ENCODE results near the gene CLSTN2.

The CLSTN2 gene

DNA sequence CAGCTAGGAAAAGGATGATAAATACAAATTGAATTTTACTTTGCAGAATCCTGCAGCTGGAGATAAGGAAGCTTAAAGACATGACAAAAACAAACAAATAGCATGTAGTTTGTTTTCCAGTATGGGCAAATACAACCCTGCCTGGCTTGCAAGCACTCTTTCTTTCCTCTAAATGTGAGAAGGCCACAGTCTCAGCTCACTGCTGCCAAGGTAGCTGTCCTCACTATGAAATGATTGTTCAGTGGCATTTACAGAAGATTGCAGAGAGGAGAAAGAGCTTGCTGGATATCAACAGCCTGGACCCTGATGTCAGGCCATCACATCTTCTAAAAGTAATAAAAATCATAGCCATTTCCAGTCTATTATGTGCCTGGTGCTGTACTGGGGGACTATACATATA is 262.0 kb downstream of the CLSTN2 start:
- DNase-seq, result no peak

DNA sequence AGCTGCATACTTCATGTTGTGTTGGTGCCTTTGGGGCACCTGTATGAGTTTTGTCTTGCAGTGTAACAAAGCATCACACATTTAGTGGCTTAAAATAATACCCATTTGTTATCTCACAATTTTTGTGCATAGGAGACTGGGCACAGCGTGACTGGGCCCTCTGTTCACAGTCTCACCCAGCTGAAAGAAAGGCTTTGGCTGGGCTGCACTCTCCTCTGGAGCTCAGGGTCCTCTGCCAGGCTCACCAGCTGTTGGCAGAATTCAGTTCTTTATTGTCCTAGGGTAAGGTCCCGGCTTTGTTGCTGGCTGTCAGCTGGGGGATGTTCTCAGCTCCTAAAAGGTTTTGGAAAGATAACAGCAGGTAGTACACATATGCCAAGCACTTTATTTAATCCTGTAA is 263.3 kb downstream of the CLSTN2 start:
- no peak for DNase-seq

DNA sequence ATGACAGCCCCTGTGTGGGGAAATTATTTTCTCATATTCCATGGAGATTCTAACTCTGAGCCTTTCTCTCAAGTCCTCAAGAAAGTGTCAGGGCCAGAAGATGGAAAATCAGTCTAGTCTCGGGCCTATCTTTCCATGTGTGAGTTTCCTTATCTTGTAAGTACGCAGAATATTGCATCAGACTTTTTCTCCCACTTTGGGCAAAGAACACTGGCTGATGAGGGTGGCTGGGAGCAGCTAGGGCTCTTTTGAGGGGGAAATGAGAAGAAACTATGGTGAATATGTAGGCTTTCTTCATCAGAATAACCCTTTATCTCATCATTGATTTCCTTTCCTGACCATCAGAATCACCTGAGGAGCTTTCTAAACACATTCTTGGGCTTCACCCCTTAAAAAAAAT is 264.0 kb downstream of the CLSTN2 start:
- DNase-seq, result no peak

DNA sequence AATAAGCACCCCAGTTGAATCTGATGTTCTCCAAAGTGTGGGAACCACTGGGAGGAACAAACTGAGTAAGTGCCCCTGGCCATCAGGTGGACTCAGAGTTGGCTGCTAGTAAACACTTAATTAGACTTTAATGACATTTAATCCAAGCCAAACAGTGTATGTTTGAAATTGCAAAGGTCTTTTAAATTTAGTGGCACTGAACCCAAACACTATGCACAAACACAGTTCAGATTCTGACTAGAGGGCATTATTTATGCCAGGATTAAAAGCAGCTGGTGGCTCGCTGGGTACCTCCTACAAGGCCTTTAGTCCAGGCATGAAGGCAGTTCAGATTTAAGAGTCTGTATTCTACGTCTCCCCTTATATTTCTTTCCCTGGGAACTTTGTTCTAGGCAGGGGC is 264.8 kb downstream of the CLSTN2 start:
- no peak for DNase-seq

DNA sequence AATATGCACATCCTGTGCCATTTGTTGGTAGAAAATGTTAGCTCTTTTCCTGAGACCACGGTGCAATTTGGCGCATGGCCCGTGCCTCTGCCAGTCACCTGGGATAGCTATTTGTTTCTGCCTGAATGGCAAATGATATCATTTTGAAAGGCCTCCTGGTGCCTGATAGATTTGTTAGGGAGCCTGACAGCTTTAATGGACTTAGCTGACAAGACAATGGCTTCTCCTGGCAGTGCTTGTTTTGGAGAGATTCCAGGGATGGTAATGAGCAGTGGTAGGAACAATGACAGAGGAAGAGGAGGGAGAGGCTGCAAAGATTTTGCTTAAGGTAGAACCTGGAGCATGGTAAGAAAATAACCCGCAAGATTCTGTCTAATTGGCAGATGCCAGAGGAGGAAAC is 268.5 kb downstream of the CLSTN2 start:
- no peak for DNase-seq

DNA sequence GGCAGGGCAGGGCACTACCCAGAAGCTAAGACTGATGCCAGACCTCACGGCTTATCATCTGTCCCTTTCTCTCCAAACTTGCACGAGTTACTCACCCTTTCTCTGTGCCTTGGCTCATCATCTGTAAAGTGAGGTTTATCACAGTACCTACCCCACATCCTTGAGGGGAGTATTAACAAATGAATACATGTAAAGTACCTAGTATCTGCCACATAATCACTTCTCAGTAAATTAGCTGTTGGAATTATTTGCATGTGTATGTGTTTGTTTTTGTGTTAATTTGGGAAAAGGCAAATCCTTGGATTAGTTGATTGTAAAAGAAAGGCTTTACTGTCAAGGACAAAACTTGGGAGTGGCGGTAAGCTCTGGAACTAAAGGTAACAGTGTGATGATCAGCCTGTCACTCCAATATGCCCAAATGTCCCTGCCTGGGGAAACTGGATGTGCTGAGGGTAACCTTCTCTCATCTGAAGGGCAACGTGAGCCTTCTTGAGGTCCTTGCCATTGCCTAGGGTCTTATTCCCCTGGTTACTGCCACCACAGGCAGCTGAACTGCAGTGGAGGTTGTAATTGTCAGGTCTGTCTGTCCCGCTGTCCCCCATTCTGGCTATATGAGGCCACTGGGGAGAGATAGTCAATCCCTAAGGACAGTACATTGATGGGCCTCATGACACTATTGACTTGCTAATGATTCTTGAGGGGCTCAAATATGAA is 269.4 kb downstream of the CLSTN2 start:
- no peak for DNase-seq

DNA sequence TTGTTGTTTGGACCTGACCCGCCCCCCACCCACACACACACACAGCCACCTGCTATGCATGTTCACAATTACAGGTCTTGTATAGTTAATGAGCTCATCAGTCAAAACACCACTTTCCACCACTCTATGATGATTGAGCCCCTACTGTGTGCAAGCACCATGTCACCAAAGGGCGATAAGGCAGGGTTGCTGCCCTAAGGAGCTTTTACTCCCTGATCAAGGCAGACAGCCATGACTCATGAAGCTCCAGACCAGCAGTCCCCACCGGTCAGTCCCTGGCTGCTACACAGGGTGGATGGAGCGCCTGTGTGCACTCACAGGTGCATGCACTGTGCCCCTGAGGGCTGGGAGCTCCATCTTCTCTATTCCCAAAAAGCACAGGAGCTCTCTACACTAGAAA is 270.6 kb downstream of the CLSTN2 start:
- no peak for DNase-seq

DNA sequence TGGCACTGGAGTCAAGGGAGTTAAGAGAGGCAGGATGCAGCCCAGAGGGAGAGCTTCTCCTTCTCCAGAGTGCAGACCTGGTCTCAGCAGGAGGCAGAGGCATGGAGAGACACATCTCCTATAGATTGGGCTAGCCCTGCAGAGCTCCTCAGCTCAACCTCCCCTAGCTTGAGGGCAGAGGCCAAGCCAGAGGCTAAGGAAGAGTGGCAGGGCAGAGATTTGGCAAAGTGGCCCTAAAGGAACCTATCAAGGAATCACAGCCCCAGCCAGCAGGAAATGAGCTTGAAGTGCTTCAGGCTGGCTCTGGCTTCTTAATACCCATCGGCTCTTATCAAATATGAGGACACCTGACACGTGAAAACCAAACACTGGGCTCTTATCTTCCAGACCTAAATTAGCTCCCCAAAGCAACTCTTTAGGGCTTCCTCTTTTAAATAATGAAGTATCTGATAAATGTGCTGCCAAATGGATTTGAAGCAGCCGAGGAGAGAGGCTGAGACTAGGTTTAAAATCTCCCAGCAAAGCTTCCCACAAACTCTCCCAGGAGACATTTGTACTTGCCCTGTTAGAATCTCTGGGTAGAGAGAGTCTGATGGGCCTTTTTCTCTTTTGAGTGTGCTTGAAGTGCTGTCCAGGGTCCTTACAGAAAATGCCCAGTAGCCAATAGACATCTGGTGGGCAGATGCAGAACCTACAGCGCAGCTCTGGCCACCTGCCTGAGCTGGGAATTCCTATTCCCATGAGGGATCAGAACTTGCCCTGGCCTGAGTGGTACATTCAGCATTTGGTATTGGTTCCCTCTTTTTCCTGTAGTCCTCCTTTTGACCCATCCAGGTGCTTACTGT is 271.4 kb downstream of the CLSTN2 start:
- DNase-seq, result no peak

DNA sequence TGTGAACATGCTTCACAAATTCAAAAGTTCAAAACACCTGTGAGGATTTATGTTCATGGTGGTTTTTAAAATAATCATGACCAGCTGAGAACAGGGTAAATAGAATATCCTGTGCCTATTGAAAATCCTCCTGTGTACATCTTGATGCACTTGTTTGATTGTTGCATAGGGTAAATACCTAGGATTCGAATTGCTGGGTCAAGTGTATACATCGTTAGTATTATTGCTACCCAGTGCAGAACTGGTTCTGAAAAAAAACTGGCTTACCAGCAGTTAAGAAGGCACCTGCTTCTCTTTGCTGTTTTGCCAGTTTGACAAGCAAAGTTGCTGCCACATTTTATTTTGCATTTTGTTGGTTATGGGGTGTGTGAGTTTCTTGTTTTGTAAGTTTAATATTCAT is 272.6 kb downstream of the CLSTN2 start:
- DNase-seq, result no peak

DNA sequence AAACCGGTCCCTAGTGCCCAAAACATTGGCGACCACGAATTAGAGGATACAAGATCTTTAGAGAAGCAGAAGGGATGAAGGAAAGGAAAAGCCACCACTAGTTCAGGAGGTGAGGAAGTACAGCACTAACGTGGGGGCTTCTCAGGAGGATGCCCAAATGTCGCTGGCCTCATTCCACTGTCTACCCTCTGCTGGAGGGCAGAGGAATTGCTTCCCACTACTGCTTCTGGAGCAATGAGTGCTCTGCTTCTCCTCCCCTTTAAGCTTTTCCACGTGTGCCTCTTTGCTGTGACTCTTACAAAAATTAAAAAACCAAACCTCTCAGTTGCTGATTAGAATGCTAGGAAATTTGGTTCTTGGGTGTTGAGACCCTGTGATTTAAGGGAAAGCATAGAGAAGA is 281.3 kb downstream of the CLSTN2 start:
- DNase-seq, result no peak

DNA sequence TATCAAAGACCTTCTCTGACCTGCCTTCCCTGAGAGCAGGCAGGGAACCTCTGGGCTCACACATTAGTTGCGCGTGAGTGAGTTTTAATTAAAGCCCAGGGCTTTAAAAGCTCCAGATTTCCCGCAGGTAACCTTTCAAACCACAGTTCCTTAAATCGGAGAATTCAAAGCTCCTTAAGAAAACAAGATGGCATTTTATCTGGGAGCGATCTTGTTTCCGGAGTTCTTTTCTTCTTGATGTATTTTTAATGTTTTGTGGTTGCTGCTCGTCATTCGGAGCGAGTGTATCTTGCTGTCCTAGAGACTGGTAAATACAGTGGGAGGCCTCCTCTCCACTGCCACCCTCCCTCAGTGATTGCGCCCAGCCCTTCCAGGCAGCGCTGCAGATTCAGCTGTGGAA is 284.3 kb downstream of the CLSTN2 start:
- no peak for DNase-seq

DNA sequence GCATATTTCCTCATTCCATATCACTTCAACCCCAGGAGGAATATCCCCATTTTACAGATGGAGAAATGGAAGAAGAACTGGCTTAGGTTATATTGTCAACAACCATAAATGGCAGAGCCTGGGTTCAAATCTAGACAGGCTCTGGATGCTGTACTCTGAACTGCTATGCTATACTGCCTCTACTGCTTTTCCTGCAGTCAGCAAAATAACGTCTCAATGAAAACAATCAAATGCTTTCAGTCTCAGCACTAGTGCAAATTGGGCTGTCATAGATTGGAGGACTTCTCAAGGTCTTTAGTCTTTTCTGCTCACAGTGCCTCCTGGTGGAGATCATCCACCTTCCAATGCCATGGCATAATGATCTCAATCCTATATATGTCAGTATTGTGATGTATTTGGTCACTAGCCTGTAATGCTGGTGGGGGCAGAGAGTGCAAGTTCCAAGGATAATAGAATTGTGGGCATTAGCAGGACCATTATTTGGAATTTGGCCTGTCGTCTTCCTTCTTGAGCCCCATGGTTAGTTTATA is 285.0 kb downstream of the CLSTN2 start:
- no peak for DNase-seq

DNA sequence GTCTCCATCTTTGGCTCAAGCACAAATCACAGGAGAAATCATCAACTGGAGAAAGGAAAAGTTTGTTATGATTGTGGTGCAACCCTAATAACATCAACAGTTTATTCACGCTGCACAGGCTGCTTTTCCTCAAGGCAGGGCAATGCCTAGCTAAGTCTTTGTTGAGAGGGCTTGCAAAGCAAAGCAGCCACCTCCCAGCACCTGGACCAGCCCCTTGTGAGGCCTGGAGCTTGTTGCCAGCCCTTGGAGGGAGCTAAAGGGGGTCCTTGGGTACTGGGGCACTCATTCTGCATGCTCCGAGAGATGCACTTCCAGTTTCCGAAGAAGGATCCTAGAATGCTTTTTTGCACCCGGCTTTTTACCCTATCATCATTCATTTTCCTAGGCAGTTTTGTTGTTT is 288.2 kb downstream of the CLSTN2 start:
- DNase-seq, result no peak

DNA sequence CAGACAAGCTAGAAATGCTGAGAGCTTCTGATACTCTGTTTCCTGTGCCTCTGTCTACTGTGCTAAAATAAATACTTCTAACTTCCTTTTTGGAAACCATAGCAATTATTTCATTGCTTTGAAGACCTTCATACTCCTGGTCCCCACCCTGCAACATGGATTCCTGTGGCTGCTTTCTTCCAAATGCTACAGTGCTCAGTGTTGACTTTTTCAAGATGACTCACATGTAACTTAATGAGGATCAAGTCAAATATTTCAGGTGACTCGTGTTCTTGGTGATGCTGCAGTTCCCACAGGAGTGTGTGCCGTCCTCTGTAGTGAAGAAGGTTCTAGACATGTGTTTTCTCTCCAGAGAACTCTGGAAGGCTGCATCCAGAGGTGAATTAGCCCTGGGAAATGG is 288.6 kb downstream of the CLSTN2 start:
- no peak for DNase-seq

DNA sequence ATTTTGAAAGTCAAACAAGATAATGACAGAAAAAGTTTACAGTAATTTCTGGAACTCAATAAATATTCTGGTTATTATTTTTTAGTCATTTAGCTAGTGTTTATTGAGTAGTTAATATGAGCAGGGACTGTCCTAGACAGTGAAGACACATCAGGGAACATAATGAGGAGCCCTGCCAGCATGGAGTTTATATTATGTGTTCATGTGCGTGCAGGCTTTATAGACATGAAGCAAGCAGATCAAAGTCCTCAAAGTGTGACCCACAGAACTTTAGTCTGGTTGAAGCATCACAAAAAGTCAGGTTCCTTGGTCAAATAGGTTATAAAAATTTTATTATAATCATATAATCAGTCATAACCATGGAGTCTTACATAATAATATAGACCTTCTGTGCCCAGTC is 289.3 kb downstream of the CLSTN2 start:
- no peak for DNase-seq

DNA sequence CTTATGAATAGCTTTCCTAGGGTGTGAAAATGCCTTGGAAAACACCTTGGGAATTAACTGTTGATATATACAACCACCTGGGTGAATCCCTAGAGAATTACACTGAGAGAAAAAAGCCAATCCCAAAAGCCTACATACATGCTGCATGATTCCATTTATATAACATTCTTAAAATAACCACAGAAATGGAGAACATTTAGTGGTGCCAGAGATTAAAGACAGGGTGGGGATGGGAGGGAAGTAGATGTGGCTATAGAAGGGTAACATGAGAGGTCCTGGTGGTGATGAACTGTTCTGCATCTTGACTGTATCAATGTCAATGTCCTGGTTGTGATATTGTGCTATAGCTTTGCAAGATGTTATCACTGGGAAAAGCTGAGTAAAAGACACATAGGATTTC is 291.0 kb downstream of the CLSTN2 start:
- DNase-seq, result no peak

DNA sequence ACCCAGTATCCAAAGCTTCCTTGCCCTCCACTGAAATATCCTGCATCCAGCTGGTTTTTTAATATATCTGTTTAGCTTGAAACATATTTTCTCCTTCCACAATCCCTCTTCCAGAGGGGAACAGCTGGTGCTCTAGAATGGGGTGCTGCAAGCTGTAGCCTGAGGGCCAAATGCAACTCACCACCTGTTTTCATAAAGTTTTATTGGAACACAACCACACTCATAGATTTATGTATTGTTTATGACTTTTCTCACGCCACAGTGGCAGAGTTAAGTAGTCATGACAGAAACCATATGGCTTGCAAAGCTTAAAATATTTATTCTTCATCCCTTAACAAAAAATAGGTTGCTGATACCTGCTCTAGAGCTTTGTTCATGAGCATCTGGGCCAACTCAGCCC is 298.7 kb downstream of the CLSTN2 start:
- DNase-seq, result no peak

DNA sequence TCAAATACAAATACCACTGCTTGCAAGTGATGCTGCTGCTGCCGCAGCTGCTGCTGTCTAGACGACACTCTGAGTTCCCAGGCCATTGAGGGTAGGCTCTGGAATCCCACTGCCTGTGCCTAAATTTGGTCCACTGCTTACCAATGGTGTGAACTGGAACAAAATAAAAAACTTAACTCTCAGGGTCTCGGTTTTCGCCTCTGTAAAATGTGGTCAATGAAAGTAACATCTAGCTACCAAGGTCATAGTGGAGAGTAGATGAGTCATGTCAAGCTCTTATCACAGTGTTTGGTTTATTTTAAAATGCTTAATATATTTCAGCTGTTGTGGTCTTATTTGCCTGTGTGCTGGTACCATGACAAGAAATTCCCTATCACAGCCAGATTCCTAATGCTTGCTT is 299.3 kb downstream of the CLSTN2 start:
- no peak for DNase-seq

DNA sequence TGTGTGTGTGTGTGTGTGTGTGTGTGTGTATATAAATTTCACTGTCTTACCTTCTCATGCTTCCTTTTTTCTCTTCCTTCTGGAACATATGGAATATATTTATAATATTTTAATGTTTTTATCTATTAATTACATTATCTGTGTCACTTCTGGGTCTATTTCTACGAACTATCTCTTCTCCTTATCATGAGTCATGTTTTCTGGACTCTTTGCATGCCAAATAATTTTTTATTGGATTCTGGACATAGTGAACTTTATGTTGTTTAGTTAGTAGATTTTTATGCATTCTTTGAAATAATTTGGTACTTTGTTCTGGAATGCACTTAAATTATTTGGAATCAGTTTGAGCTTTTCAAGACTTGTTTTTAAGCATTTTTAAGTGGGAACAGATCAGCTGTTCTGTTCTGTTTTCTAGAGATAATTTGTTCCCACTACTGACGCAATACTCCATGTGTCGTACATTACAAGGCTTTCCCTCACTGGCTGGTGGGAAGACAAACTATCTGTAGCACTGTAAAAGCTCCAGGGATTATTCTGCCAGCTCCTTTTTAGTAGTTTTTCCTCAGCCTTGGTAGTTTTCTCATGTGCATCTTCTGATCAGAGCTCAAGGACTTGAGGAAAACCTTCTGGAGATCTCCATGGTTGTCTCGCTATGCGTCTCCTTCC is 302.0 kb downstream of the CLSTN2 start:
- no peak for DNase-seq

DNA sequence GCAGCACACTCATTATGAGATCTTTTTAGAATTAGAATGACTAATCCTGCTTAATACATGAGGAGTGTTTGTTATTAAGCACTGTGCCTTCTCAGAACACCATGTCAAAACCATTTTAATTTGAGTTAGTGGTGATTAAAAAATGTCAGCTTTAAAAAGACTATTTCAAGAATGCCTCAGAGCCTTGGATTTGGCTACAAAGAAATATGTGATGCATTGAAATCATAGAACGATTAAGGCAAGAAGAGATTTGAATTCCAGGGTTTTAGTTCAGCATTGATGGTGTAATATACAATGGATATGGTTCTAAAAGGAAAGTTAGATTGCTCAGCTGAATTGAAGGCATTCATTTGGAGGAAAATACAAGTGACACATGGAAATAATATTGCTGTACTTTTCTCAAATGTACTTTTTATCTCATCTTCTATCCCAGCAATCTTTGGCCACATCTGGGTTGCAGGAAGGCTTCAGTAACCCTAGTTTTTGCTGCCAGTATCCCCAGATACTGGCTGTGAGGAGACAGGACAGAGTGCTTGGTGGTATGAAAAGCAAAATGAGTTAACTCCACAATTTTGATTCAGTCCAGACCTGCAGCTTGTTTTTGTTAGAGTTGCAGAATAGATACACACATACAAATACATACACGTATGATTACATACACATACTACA is 303.8 kb downstream of the CLSTN2 start:
- DNase-seq, result no peak

DNA sequence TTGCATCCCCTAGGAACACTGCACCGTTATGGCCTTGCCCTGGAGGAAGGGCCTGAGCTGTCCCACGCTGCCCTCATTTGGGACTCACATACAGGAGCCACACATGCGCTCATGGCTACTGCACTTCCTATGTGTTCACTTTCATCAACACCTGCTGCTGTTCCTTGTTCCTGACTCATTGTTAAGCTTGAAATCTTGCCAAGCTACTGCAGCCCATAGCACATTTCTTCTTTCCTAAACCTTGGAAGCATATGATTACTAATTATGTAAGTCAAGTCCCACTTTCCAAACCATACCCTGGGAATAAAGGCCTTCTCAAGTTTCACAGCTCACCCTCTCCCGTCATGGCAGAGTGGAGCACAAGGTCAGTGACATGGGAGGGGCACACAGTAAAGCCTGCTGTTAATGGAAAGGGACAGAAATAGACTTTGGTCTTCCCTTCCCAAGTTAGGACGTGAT is 307.9 kb downstream of the CLSTN2 start:
- no peak for DNase-seq

DNA sequence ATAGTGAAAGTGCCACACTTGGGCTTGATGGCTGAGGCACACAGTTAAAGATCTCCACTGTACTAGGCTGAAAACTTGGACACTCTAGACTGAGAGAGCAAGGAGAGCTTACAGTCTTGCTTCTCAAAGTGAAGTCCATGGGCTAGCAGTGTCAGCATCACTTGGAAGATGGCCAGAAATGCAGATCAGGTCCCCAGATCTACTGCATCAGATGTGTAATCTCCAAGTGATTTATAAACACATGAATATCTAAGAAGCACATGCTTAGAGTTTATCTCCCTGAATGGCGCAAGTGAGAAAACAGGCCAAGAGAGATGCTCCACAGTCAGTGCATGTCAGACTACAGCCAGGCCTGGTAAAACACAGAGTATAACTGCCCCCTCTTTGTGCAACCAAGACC is 308.6 kb downstream of the CLSTN2 start:
- DNase-seq, result no peak

DNA sequence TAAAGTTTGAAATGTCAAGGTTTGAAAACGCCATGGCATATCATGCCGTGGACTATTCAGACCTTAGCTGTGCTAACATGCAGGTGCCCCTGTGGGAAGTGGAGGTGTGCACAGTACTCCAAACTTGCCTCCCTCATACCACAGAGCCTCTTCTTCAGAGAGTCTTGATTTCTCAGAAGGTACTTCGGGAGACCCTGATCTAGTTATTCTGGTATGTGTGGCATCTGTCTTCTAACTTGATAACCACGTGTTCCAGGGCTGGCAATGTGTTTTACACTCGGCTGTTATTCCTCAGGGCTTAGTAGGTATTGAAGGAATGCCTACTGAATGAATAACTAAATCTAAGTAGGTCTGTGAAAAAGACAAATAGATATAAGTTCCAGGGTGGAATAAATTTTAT is 309.9 kb downstream of the CLSTN2 start:
- no peak for DNase-seq

Measured in activated CD4-positive, alpha-beta T cell treated with anti-CD3 and anti-CD28 coated beads for 1 hour (primary cell).